HCT116 (cell line): ENCODE data around the gene TSKU. TPM values are rescaled to one million over a fixed set of nuclear protein-coding genes. Genes with fewer than 3 reads are reported as not detected.

Experiments used
- ATAC-seq: fragments of 200-7000 bp; cut with Tn5 transposase; 2 replicates; pipeline ENCODE4 v1.9.1; 2020; ENCODE audit warnings: mild to moderate bottlenecking, moderate library complexity
- BruUV-seq: library from RNA; stranded (reverse); fragments of 400-500 nt; replicated peaks from 2 replicates; lab custom pipeline; 2021; lab: Mats Ljungman, UMichigan
- CTCF ChIA-PET: fragments of 300-600 bp; sonication (Branson Sonifier 250); formaldehyde crosslinking; loops from one replicate; lab custom pipeline; 2021; ENCODE audit warnings: antibody characterized with exemption; lab: Charles Lee
- POLR2A ChIA-PET: fragments of 300-600, 350-600 bp; sonication (Branson Sonifier 250); formaldehyde crosslinking; loops from one replicate; lab custom pipeline; 2021; ENCODE audit warnings: antibody characterized with exemption; lab: Charles Lee
- RAD21 ChIA-PET, 2 experiments: fragments of 300-600 bp; sonication (Branson Sonifier 250); formaldehyde crosslinking; loops; one replicate each; lab custom pipeline; 2023; ENCODE audit warnings: low total read pairs in 2 of 2; ENCODE audit not compliant: uncharacterized antibody in 2 of 2, unreplicated experiment in 2 of 2, low non-redundant PET in 1 of 2; lab: Charles Lee
- DNase-seq: peaks from one replicate; pipeline ENCODE4 v3.0.0-alpha.2; 2010; ENCODE audit warnings: low read depth, low spot score
- H2AFZ ChIP-seq: fragments of 200-600 bp; shearing (Covaris generic), sonication (generic); 2 replicates; pipeline ENCODE4 v1.6.1; 2017; ENCODE audit warnings: low read depth, mixed run types, mixed read lengths, antibody characterized with exemption, low read length; ENCODE audit not compliant: poor library complexity, severe bottlenecking
- H3K27ac ChIP-seq: 2 replicates; pipeline ENCODE4 v1.5.1; 2012; ENCODE audit warnings: low read depth, low read length
- H3K27me3 ChIP-seq: fragments of 200-600 bp; sonication (generic); 2 replicates; pipeline ENCODE4 v1.6.1; 2016; ENCODE audit warnings: mixed run types, low read length, mixed read lengths; ENCODE audit not compliant: insufficient read depth
- H3K36me3 ChIP-seq, 2 experiments: fragments of 200-500 bp in 1 of 2; fragments of 200-600 bp in 1 of 2; sonication (Bioruptor generic) in 1 of 2; sonication (generic) in 1 of 2; 2 replicates each; pipeline versions ENCODE4 v1.5.1 to v1.6.1; 2014 to 2016; ENCODE audit warnings: low read length in 2 of 2, inconsistent platforms in 1 of 2, mixed read lengths in 1 of 2, mixed run types in 1 of 2; ENCODE audit not compliant: insufficient read depth in 2 of 2, control insufficient read depth in 1 of 2
- H3K4me1 ChIP-seq, 2 experiments: fragments of 200-600 bp in 1 of 2; sonication (generic) in 1 of 2; 2 replicates each; pipeline versions ENCODE4 v1.5.1 to v1.6.1; 2012 to 2017; ENCODE audit warnings: low read length in 2 of 2, inconsistent platforms in 1 of 2, mild to moderate bottlenecking in 1 of 2, mixed read lengths in 1 of 2, mixed run types in 1 of 2, moderate library complexity in 1 of 2; ENCODE audit not compliant: insufficient read depth in 2 of 2, control insufficient read depth in 1 of 2
- H3K4me2 ChIP-seq: fragments of 200-600 bp; sonication (generic); 2 replicates; pipeline ENCODE4 v1.6.1; 2017; ENCODE audit warnings: mixed run types, low read length, mixed read lengths
- H3K4me3 ChIP-seq, 2 experiments: fragments of 200-600 bp in 1 of 2; sonication (generic) in 1 of 2; replicated peaks in 1 of 2; 2 replicates each; pipeline ENCODE4 v1.5.1; 2011 to 2016; ENCODE audit warnings: low read length in 2 of 2, control low read depth in 1 of 2, low read depth in 1 of 2, mild to moderate bottlenecking in 1 of 2, mixed read lengths in 1 of 2, mixed run types in 1 of 2
- H3K79me2 ChIP-seq: fragments of 200-600 bp; sonication (generic); 2 replicates; pipeline ENCODE4 v1.6.1; 2017; ENCODE audit warnings: mild to moderate bottlenecking, mixed run types, low read length, moderate library complexity, mixed read lengths; ENCODE audit not compliant: insufficient read depth
- H3K9ac ChIP-seq: fragments of 200-600 bp; sonication (generic); 2 replicates; pipeline ENCODE4 v1.6.1; 2016; ENCODE audit warnings: low read length, mixed read lengths
- H3K9me2 ChIP-seq: fragments of 200-600 bp; sonication (generic), shearing (Covaris generic); 2 replicates; pipeline ENCODE4 v1.6.1; 2017; ENCODE audit warnings: mixed run types, mild to moderate bottlenecking, moderate library complexity; ENCODE audit not compliant: insufficient read depth
- H3K9me3 ChIP-seq, 2 experiments: fragments of 200-500 bp in 1 of 2; fragments of 200-600 bp in 1 of 2; sonication (Bioruptor generic) in 1 of 2; sonication (generic) in 1 of 2; 2 replicates each; pipeline ENCODE4 v1.6.1; 2014 to 2017; ENCODE audit warnings: low read length in 2 of 2, mixed read lengths in 2 of 2, inconsistent platforms in 1 of 2, low read depth in 1 of 2, mild to moderate bottlenecking in 1 of 2, mixed run types in 1 of 2, moderate library complexity in 1 of 2; ENCODE audit not compliant: control insufficient read depth in 1 of 2, insufficient read depth in 1 of 2
- H4K20me1 ChIP-seq: fragments of 200-600 bp; sonication (generic), shearing (Covaris generic); 2 replicates; pipeline ENCODE4 v1.6.1; 2017; ENCODE audit warnings: mixed run types, mild to moderate bottlenecking, moderate library complexity; ENCODE audit not compliant: insufficient read depth
- ATF3 ChIP-seq: IDR thresholded peaks from 2 replicates; pipeline ENCODE4 v1.6.1; 2012
- CBX3 ChIP-seq: IDR thresholded peaks from 2 replicates; pipeline ENCODE4 v1.6.1; 2012; ENCODE audit warnings: low read depth
- CEBPB ChIP-seq: IDR thresholded peaks from 2 replicates; pipeline ENCODE4 v1.6.1; 2012; ENCODE audit warnings: low read depth
- CTCF ChIP-seq, 3 experiments: fragments of 200-600 bp in 1 of 3; sonication (generic) in 1 of 3; IDR thresholded peaks in 2 of 3; conservative IDR thresholded peaks in 1 of 3; 2 replicates each; pipeline ENCODE4 v1.5.1; 2012 to 2017; ENCODE audit warnings: low read depth in 2 of 3, low read length in 2 of 3, antibody characterized with exemption in 1 of 3, borderline replicate concordance in 1 of 3, control low read depth in 1 of 3, mild to moderate bottlenecking in 1 of 3, mixed read lengths in 1 of 3, mixed run types in 1 of 3, moderate library complexity in 1 of 3; ENCODE audit not compliant: insufficient read depth in 1 of 3
- EGR1 ChIP-seq: IDR thresholded peaks from 2 replicates; pipeline ENCODE4 v1.6.1; 2012; ENCODE audit warnings: low read depth
- EZH2phosphoT487 ChIP-seq: fragments of 200-600 bp; IDR thresholded peaks from 2 replicates; pipeline ENCODE4 v1.6.1; 2018; ENCODE audit warnings: antibody characterized with exemption, borderline replicate concordance
- FOSL1 ChIP-seq: IDR thresholded peaks from 2 replicates; pipeline ENCODE4 v1.6.1; 2012; ENCODE audit warnings: low read depth
- JUND ChIP-seq: IDR thresholded peaks from 2 replicates; pipeline ENCODE4 v1.6.1; 2012
- POLR2A ChIP-seq: IDR thresholded peaks from 2 replicates; pipeline ENCODE4 v1.7.0; 2011; ENCODE audit warnings: borderline replicate concordance; ENCODE audit not compliant: insufficient read depth, insufficient read length; ENCODE audit errors: extremely low read depth
- POLR2AphosphoS5 ChIP-seq: IDR thresholded peaks from 2 replicates; pipeline ENCODE4 v1.6.1; 2011; ENCODE audit warnings: mild to moderate bottlenecking, low read depth, low read length, moderate library complexity
- RAD21 ChIP-seq: IDR thresholded peaks from 2 replicates; pipeline ENCODE4 v1.6.1; 2012; ENCODE audit warnings: low read depth, mild to moderate bottlenecking
- SP1 ChIP-seq: IDR thresholded peaks from 2 replicates; pipeline ENCODE4 v1.6.1; 2012; ENCODE audit warnings: low read depth
- SRF ChIP-seq: IDR thresholded peaks from 2 replicates; pipeline ENCODE4 v1.6.1; 2012; ENCODE audit warnings: low read depth
- TCF7L2 ChIP-seq: IDR thresholded peaks from 2 replicates; pipeline ENCODE4 v1.7.0; 2011; ENCODE audit warnings: borderline replicate concordance, inconsistent platforms; ENCODE audit not compliant: insufficient read depth, insufficient read length; ENCODE audit errors: extremely low read depth
- ZBTB33 ChIP-seq: IDR thresholded peaks from 2 replicates; pipeline ENCODE4 v1.6.1; 2011; ENCODE audit warnings: mild to moderate bottlenecking, low read length, moderate library complexity; ENCODE audit not compliant: insufficient replicate concordance; ENCODE audit errors: extremely low read depth
- ZNF274 ChIP-seq: fragments of 200-500 bp; sonication (Bioruptor generic); IDR thresholded peaks from 2 replicates; pipeline ENCODE4 v1.6.1; 2014; ENCODE audit warnings: mild to moderate bottlenecking, low read depth, low read length, inconsistent platforms
- intact Hi-C: fragments of 100-400 bp; cut with micrococcal nuclease; formaldehyde crosslinking; loops from 2 replicates; pipeline ENCODE4 v1.10.0; 2022
- total RNA-seq: library from RNA; stranded (reverse); gene quantifications from one replicate; pipeline ENCODE4 v1.2.1, GENCODE V29; 2021; ENCODE audit not compliant: unreplicated experiment
- TF ChIP-seq, protein P1 (sequence below): IDR thresholded peaks from 2 replicates; pipeline ENCODE4 v1.6.1; 2012

The TSKU gene
- total RNA-seq, 1 experiment from 2014 or later: 21.9 TPM

DNA sequence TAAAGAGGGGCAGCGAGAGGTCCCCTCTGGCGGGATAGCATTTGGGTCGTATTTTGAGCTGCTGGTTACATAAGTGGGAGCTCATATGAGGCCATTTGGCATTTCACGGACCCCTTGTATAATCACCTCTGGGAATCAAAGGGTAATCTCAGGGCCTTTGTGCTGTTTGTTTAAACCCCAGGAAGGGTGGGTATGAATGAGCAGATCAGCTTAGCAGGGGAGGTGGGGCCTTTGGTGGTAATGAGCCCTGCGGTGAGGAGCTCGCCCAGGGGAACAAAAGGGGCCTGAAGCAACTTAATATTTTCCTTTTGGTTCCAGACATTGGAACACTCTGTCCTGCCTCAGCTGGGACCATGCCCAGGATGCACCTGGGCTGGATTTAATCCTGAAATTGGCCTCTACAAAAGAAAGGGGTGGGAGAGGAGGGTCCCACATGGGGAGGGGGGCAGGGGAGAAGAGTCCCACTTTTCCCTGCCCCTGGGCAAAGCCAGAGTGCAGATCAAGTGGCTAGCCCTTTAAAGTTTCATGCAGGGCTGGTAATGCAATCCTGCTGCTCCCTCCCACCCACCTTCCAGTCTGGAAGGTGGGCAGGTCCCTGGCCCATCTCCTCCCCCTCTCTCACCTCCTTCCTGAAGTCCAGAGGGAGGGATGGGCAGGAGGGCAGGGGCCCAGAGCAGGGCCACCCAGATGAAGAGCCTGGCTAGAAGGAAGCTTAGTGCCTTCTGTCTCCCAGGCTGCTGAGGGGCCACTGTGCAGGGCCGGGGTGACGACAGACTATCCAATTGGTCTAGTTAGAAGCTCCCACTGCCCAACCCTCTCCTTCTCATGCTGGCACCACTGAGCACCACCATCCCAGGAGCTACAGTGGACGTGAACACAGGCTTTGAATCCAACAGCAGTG, 10.5 kb downstream of the TSKU start:
- H3K27me3 ChIP-seq: no peaks in the 10 kb centered on the region
- H3K4me2 ChIP-seq: no peak overlapping the region
- no peak overlapping the region for H3K9ac ChIP-seq
- DNase-seq (no peak), ATAC-seq (no peak)
- peaks cover 0 to 6% of the 10 kb centered on the region in 2 experiments; a peak in 1 of 4 replicates for H3K36me3 ChIP-seq
- ChIA-PET CTCF (interaction anchor here (0.6 to 2.4 kb wide), 2 partner anchors 71 to 126 kb away, joined by 3 to 5 read pairs; no protein-coding TSS in a partner anchor), RAD21 (no interaction called here), POLR2A (no interaction called here)
- no peaks in the 10 kb centered on the region for H3K9me2 ChIP-seq
- intact Hi-C loops: no loop called here
- H3K4me3 ChIP-seq: no peak overlapping the region
- no peak overlapping the region for H2AFZ ChIP-seq
- H4K20me1 ChIP-seq: no peaks in the 10 kb centered on the region; the same call in 1 of the 2 replicates
- H3K4me1 ChIP-seq: peaks cover 17 to 41% of the 10 kb centered on the region in 2 experiments
- BruUV-seq: no TSS peak
- H3K79me2 ChIP-seq: peaks cover 58% of the 10 kb centered on the region
- H3K9me3 ChIP-seq: no peaks in the 10 kb centered on the region
- TF ChIP-seq ZBTB33 (no peak), RAD21 (no peak), SP1 (no peak), POLR2AphosphoS5 (no peak), CBX3 (no peak), SRF (no peak), TCF7L2 (no peak), ZNF274 (no peak), ATF3 (no peak), JUND (no peak), CEBPB (no peak), EZH2phosphoT487 (no peak), EGR1 (no peak), POLR2A (no peak), FOSL1 (no peak), CTCF (IDR thresholded peaks at IDR 0.05 in 2 of 3, conservative IDR thresholded peaks at IDR 0.05 in 1 of 3; ENCODE audit: borderline replicate concordance in 1 of 3, insufficient read depth in 1 of 3, low read depth in 2 of 3, low read length in 2 of 3) (no peak)
- TF ChIP-seq, protein P1, sequence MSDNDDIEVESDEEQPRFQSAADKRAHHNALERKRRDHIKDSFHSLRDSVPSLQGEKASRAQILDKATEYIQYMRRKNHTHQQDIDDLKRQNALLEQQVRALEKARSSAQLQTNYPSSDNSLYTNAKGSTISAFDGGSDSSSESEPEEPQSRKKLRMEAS: no peak
- H3K27ac ChIP-seq: no peak overlapping the region
